SH-SY5Y (cell line): ENCODE results near the gene ZNF124.

Experiments
- GATA2 ChIP-seq: IDR thresholded peaks from 2 replicates; pipeline ENCODE4 v1.6.1; 2011; ENCODE audit warnings: mild to moderate bottlenecking, low read depth, low read length
- GATA3 ChIP-seq: IDR thresholded peaks from 2 replicates; pipeline ENCODE4 v1.6.1; 2011; ENCODE audit warnings: low read depth, mild to moderate bottlenecking, low read length, moderate library complexity

ZNF124 gene

DNA sequence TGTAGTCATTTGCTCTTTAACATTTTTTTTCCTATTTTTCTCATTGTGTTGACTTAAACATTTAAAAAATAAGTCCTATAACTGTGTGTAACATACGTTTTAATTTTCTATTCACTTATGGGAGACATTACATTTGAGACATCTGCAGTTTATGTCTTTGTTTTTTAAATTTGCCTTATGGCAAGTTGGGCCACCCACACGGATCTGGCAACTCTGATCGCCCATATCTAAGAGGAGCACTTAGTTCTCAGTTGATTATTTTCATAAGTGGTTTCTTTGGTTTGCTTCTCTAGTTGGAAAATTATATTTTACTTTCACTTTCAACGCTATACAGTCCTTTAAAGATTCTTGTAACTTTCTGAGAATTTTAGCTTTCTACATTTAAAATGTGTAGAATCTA lies 13.8 kb upstream of the ZNF124 start:
- TF ChIP-seq GATA3 (no peak), GATA2 (no peak)

DNA sequence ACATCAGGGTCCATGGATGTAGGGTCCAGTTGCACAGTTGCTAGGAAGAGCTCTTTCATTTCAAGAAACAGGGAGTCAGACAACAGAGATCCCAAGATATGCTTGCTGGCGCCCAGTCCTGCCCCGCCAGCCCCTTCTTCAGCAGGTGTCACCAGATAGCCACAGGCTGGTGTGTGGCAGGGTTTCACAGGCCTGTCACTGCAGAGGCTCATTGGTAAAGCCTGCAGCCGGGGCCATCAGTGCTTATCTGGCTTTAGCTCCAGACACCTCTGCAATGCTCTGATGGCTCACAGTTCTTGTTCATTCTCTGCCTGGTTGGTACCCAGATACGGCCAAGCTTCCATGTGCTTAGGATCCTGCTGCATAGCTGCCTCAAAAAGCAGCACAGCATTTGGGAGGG lies 12.4 kb upstream of the ZNF124 start:
- TF ChIP-seq GATA3 (no peak), GATA2 (no peak)

DNA sequence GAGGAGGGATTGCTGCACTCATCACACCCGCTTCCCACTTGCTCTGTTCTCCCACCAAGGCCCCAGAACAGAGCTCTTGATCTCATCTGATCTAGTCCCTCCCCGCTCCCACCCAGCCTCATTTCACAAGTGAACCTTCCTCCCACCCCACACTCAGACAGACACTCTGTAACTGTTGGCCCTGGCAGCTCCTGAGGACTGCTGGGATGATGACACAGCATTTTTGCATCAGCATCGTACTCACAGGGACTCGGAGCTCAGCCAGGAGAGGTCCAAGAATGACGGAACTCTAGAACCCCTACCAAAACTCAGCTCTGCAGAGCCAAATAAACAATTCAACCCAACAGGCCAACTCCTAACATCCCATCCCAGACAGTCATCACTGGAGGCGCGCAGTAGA lies 11.2 kb upstream of the ZNF124 start:
- TF ChIP-seq GATA3 (no peak), GATA2 (no peak)

DNA sequence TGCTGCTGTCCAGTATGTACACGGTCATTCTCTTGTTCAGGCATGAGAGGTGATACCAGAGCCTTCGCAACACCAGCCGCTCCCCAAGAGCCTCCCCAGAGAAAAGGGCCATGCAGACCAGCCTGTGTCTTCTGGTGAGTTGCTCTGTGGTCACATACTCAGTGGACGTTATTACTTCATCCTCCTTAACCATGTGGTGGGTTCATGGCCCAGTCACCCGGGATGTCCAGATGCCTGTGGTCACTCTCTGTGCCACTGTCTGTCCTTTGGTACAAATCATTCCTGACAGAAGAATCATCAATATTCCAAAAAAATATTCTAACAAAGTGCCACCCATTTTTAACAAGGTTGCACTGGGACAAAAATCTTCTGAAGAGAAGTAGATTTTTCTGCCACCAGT lies 8.8 kb upstream of the ZNF124 start:
- no peak for TF ChIP-seq GATA3
- TF ChIP-seq GATA2 = no peak

DNA sequence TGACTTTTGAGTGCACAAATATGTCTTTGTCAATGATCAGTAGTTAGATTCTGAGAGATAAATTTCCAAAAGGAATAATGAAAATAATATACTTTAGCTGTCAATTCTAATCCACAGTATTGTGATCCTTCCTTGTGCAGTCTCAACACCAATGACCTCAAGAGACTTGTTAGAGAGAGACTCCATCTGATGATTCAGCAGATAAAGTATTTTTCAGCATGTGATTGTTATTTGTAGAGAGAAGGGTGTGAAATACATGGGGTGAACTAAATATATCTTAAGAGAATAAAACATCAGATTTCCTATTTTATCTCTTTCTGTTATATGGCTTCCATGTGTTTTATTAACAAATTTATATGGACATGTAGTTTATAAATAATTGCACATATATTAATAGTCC lies 5.9 kb upstream of the ZNF124 start:
- no peak for TF ChIP-seq GATA2
- TF ChIP-seq GATA3 = no peak

- no peak for TF ChIP-seq GATA3
- TF ChIP-seq GATA2 = no peak
These were observed 3.6 kb upstream of the ZNF124 start for GRCh38 chr1:247175458-247175857.

GRCh38 chr1:247173431-247173830 lies 1.6 kb upstream of the ZNF124 start:
- TF ChIP-seq GATA3 = no peak
- TF ChIP-seq GATA2 = no peak

- TF ChIP-seq GATA2 (no peak), GATA3 (no peak)
These were observed 1.2 kb upstream of the ZNF124 start for GRCh38 chr1:247172996-247173395.

DNA sequence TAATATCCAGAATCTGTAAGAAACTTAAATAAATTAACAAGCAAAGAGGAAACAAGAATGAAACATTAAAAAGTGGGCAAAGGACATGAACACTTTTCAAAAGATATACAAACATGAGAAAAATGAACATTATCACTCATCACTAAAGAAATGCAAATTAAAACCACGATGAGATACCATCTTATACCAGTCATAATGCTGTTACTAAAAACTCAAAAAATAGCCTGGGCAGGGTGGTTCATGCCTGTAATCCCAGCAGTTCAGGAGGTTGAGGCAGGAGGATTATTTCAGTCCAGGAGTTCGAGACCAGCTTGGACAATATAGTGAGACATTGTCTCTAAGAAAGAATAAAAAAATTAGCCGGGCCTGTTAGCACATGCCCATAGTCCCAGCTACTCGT lies 6.1 kb downstream of the ZNF124 start:
- TF ChIP-seq GATA3 = no peak
- TF ChIP-seq GATA2 = no peak

GRCh38 chr1:247164694-247165093 lies 7.1 kb downstream of the ZNF124 start:
- TF ChIP-seq GATA3 (no peak), GATA2 (no peak)

GRCh38 chr1:247156787-247157232 lies 15.0 kb downstream of the ZNF124 start:
- TF ChIP-seq GATA2 = no peak
- no peak for TF ChIP-seq GATA3

- no peak for TF ChIP-seq GATA3
- no peak for TF ChIP-seq GATA2
These were observed 24.0 kb downstream of the ZNF124 start for GRCh38 chr1:247147781-247148180.

- TF ChIP-seq GATA2 = no peak
- no peak for TF ChIP-seq GATA3
These were observed 25.1 kb downstream of the ZNF124 start for GRCh38 chr1:247146671-247147070.

DNA sequence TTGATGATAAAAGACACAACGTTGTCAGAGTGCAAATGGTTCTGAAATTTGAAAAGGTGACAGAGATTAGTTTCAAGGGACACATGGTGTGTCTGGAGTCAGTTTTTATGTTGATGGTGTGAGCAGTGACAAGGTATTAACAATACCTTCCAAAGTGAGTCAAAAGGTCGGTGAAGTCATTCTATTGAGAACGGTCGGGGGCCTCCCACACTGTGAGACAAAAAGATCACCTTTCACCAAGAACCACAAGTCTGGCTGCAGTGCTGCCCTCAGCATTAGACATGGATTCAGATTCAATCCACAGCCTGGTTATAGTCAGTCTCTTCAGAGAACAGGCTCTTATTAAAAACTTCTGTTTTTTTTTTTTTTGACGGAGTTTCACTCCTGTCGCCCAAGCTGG lies 26.5 kb downstream of the ZNF124 start:
- TF ChIP-seq GATA2 (no peak), GATA3 (no peak)

GRCh38 chr1:247131236-247131635 lies 40.6 kb downstream of the ZNF124 start:
- TF ChIP-seq GATA2 = no peak
- TF ChIP-seq GATA3 = no peak

GRCh38 chr1:247121382-247121781 lies 50.4 kb downstream of the ZNF124 start:
- TF ChIP-seq GATA2 = no peak
- no peak for TF ChIP-seq GATA3
